HG03342 (cell line): ENCODE results near the gene CACNA1C.

Experiments used
- ATAC-seq: cut with Tn5 transposase; IDR thresholded peaks from one replicate; pipeline ENCODE4 v1.9.1; 2021; ENCODE audit warnings: mild to moderate bottlenecking, moderate library complexity; ENCODE audit not compliant: unreplicated experiment

Gene CACNA1C

GRCh38 chr12:2166696-2167095 lies 113.9 kb downstream of the CACNA1C start:
- ATAC-seq, result no peak

DNA sequence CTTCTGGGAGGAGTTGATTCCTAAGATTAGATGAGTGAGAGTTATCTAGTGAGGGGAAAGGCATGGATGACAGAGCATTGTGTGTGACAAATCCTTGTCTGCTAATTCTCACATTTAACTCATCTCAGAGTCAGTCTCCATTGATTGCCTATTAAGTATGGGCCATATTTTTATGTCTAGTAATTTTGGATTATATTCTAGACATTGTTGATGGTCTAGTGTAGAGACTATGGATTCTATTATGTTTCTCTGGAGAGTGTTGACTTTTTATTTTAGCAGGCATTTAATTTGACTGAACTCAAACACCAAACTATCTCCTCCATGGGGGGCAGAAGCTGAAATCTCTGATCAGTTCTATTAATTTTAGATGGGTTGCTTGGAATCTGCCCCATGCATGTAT lies 114.4 kb downstream of the CACNA1C start:
- ATAC-seq, result no peak

DNA sequence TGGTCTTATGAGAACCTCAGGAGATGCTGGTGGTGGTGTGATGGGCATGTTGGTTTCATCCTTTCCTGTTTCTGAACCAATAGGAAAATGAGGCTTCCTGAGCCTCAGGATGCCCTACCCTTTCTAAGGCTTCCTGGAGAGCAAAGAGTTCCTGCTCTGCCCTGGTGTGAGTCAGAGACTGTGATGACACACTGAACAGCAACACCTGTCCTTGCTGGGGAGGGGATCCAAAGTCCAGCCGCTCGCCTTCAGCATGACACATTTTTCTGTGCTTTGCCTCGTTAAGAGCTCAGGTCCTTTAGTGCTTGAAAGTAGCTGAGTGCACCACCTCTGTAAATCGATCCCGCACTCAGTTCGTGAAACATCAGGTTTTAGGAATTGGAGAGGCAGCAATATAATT lies 116.0 kb downstream of the CACNA1C start:
- no peak for ATAC-seq

DNA sequence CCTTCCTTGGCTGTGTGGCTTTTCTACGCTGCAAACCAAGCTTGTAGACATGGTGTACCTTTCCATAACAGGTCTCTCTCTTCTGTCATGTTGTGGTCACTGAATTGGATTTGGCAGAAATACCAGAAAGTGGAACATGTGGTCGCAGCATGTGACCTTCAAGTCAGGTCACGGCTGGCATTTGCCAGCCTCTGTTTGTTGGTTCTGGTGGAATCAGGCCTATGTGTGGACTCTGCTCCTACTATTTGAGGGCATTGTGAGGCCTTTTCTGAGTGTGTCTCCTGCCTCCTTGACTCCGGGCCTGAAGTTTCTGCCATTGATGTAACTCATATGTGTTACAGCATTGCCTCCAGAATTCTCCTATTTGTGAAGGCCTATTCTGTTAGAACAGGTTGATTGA lies 116.7 kb downstream of the CACNA1C start:
- no peak for ATAC-seq

GRCh38 chr12:2169940-2170339 lies 117.2 kb downstream of the CACNA1C start:
- ATAC-seq, result no peak

GRCh38 chr12:2170376-2170775 lies 117.6 kb downstream of the CACNA1C start:
- ATAC-seq, result no peak

GRCh38 chr12:2171672-2172426 lies 119.1 kb downstream of the CACNA1C start:
- ATAC-seq, result no peak

GRCh38 chr12:2172491-2173214 lies 119.9 kb downstream of the CACNA1C start:
- ATAC-seq, result no peak

- ATAC-seq, result no peak
These were observed 121.2 kb downstream of the CACNA1C start for GRCh38 chr12:2173971-2174370.

- no peak for ATAC-seq
These were observed 124.2 kb downstream of the CACNA1C start for GRCh38 chr12:2177003-2177402.

- ATAC-seq, result no peak
These were observed 125.0 kb downstream of the CACNA1C start for GRCh38 chr12:2177751-2178150.

GRCh38 chr12:2179058-2179457 lies 126.3 kb downstream of the CACNA1C start:
- ATAC-seq, result no peak

- ATAC-seq, result no peak
These were observed 127.4 kb downstream of the CACNA1C start for GRCh38 chr12:2179953-2180736.

- no peak for ATAC-seq
These were observed 127.9 kb downstream of the CACNA1C start for GRCh38 chr12:2180737-2181082.

DNA sequence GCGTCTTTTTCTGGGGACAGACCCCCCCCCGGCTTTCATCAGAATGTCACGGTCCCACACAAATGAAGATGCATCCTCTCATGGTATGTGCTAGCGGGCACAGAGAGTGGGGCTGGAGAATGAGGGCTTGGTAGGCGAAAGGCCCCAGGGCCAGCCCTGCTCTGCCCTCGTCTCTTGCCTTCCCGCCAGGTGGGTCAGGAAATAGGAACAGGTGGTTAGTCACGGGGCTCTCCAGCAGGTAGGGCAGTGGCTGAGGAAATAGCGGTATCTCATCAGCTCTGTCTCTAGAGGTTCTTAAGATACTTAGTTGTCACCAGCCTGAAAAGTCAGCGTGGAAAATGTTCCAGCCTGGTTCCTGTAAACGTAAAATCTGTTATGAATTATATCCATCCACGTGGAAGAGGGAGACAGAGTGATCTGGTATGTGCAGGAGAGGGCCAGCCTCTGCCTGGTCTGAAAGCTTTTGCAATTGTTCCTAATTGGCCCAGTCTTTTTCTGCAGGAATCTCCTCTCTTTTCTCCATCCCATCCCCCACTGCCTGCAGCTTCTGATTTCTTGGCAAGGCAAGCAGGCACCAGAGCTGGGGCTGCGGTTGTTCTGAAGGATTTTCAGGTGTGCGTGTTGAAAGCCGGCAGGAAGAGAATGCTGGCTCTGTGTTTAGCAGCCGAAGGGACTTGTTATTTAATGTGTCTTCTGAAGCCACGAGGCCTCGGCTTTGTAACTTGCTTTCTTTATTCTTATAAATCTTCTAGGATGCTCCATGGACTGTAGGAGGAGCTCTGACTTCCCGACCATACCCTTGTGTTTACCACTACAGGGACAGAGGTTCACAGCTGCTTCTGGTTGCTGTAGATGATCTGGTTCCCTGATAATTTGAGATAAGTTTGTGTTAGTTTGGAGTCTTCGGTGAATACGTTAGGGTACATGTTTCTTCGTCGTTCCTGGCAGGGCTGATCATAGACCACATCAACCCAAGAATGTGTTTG lies 131.1 kb downstream of the CACNA1C start:
- ATAC-seq, result no peak

DNA sequence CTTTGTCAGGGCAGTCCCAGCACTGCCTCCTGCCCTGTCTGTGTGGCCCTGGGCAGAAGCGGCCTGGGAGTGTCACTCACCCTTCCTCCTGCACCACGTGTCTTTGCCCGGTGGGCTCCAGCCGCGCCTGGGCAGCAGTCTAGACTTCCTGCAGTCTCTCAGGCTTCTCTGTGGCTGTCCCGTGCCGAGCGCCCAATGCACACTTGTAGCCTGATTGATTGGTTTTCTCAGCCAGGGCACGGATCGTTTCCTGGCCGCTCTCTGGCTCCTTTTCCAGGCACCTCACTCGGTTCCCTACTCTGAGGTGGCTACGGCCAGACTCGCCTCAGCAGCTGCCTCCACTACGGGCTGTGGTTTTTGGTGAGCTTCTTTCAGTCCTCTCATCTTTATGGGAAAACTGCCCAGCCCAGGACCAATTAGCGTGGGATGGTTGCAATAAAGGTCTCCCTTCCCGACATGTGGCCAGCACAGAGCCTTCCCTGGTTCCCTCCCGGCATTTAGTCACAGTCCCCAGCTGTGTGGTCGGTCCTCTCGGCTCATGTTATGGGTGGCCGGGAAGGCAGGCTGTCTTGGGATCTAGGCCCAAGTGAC lies 133.1 kb downstream of the CACNA1C start:
- no peak for ATAC-seq

- ATAC-seq, result no peak
These were observed 134.6 kb downstream of the CACNA1C start for GRCh38 chr12:2187195-2187945.

GRCh38 chr12:2190085-2190484 lies 137.3 kb downstream of the CACNA1C start:
- no peak for ATAC-seq

DNA sequence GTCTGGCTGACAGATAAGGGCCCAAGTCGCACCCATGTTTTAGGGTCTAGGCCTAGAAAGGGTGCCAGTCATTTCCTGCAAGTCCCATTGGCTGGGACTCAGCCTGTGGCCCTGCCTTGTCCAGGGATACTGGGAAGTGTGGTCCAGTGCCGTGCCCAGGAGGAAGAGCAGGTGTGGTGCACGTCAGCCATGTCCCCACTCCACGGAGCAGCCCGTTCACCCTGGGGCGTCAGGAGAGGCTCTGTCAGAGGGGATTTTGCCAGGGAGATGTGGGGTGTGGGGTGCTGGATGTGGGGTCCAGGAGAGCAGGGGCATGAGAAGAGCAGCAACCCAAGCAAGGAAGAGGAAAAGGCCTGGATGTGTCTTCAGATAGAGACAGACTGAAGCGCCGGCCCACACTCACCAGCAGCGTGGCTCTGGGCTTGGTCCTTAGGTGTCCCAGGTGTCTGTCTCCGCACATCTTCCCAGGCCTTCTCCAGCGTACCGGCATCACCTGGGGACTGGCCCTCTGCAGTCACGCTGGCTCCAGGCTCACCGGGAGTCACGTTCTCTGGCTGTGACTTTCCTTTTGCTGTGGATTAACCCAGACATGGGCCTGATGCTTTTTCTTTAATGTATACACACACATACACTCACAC lies 138.2 kb downstream of the CACNA1C start:
- no peak for ATAC-seq
